ENCODE measurements around the gene NEURL3.

DNA sequence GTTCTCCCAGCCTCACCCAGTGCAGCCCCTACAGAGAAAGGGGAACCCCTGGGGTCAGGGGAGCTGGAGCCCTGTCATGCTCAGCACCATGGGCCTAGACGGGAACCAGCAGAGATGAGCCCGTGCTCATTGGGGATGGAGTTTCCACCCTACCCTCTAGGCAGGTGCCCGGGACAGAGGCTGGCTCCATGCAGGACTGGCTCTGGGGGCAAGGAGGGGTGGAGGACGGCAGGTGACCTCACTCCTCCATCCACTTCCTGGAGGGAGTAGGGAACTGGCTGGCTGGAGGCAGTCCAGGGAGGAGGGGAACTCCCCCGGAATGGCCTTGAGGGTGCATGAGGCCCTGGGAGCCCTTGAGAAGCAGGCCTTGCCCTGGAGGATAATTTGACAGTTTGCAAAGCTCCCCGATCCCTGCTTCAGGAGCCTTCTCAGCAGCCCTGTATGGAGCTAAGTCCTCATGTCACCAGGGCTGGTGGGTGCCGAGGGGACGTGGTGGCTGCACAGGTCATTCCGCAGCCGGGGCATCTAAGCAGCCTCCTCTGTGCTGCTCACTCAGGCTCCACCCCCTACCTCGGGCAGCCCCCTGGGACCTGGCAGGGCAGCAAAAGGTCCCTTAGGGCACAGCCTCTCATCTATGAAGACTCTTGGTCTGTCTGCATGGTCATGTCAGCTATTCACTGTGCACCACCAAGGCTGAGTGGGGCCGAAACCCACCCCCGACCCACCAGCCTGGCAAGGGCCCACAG is 2.1 kb downstream of the NEURL3 start:
- TF ChIP-seq, protein P1, sequence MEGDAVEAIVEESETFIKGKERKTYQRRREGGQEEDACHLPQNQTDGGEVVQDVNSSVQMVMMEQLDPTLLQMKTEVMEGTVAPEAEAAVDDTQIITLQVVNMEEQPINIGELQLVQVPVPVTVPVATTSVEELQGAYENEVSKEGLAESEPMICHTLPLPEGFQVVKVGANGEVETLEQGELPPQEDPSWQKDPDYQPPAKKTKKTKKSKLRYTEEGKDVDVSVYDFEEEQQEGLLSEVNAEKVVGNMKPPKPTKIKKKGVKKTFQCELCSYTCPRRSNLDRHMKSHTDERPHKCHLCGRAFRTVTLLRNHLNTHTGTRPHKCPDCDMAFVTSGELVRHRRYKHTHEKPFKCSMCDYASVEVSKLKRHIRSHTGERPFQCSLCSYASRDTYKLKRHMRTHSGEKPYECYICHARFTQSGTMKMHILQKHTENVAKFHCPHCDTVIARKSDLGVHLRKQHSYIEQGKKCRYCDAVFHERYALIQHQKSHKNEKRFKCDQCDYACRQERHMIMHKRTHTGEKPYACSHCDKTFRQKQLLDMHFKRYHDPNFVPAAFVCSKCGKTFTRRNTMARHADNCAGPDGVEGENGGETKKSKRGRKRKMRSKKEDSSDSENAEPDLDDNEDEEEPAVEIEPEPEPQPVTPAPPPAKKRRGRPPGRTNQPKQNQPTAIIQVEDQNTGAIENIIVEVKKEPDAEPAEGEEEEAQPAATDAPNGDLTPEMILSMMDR (IDR thresholded peaks at IDR 0.05) = no peak
- no peak for TF ChIP-seq POLR2A (IDR thresholded peaks at IDR 0.05)

All from testis (tissue), 2 donors.